Measurements from ENCODE around the gene KDSR.

GRCh38 chr18:63315131-63315662, 51.8 kb downstream of the KDSR start:
- TF ChIP-seq EZH2 (IDR thresholded peaks at IDR 0.05; ENCODE audit: borderline replicate concordance, low read depth, low read length, poor library complexity, severe bottlenecking): no peak
- TF ChIP-seq CTCF (conservative IDR thresholded peaks at IDR 0.05; ENCODE audit: low read depth, low read length): no peak
